HG03439 (cell line): ENCODE results near the gene SCEL.
"Not testable (repeated sequence)": the region's sequence is repeated elsewhere in the genome, so short reads cannot be mapped to it uniquely, and the experiment has no call there.

ENCODE experiments used
- ATAC-seq: cut with Tn5 transposase; IDR thresholded peaks from one replicate; pipeline ENCODE4 v1.9.1; 2021; ENCODE audit warnings: mild to moderate bottlenecking, moderate library complexity; ENCODE audit not compliant: unreplicated experiment

Gene SCEL, protein sequence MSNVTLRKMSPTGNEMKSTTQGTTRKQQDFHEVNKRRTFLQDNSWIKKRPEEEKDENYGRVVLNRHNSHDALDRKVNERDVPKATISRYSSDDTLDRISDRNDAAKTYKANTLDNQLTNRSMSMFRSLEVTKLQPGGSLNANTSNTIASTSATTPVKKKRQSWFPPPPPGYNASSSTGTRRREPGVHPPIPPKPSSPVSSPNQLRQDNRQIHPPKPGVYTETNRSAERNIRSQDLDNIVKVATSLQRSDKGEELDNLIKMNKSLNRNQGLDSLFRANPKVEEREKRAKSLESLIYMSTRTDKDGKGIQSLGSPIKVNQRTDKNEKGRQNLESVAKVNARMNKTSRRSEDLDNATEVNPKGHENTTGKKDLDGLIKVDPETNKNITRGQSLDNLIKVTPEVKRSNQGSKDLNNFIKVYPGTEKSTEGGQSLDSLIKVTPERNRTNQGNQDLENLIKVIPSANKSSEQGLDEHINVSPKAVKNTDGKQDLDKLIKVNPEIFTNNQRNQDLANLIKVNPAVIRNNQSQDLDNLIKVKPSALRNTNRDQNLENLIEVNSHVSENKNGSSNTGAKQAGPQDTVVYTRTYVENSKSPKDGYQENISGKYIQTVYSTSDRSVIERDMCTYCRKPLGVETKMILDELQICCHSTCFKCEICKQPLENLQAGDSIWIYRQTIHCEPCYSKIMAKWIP

DNA sequence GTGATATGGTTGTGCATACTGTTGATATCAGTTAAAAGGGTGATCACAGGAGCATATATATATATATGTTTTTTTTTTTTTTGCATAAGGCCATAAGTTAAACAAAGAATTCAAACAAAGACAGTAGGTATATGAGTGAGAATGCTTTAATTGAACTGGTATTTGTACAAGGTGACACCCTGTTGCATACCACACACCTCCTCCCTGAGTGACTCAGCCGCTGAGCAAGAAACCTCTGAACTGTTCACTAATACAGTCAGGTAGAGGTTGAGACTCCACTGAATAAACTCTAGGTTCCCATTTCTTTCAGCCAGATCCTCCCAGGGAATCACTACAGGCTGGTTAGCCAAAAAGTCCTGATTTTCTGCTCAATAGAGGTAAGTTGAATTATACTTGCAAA, at the start of gene SCEL:
Gene SCEL, plus strand, starts transcription at position 259 of the 400 bp plus-strand sequence. CDS start 20,170 bp downstream, outside the sequence.
- ATAC-seq = no peak

DNA sequence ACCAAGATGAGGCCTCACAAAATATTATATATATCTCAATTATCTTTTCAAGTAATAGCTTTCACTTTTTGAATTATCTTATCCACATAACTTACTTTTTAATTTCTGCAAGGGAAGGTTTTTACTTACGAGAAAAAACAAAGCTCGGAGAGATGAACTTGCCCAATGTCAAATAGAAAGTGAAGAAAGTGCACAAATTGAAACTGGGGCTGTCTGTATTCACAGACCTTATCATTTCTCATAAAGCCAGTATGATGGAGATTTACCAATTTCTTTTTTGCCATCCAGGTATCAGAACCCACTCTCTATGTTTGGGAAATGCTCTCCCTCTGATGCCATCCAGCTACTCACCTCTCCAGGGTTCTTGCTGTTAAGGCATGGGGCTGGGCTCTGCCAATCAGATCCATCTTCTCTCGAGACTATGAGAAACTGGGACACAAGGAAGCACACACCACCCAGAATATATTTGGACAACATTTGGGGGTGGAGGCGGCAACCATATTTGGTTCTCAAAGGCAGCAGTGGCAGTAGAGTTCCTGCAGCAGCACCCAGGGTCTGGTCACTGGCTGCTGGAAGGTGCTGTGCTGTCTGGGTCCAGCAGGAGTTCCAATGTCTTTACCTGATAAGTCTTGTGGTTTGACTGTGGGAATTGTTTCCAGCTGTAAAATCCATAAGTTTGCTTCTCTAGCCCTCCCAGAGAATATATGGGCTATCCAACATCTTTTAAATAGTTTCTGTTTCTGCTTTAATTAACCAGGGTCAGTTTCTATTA, 45.8 kb upstream of the SCEL start:
- peak; percentile 50 for ATAC-seq

DNA sequence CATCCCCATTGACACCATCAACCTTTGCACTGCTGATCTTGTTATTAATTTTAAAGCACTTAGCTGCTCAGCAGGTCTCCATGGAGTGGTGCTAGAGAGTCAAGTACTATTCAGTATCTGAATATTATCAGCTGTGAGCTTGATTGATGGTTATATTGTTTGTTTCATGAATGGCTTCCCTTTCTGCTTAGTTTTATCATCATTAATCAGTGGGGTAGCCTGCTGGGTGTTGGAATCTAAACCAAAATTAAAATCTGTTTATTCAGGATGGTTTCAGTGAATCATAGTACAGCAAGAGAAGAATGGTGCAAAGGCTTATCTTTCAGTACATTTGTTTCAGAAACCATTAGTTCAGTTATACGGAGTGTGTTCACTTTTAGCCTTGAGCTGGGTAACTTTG, 42.5 kb upstream of the SCEL start:
- ATAC-seq = no peak

- no peak for ATAC-seq
These were observed 41.3 kb upstream of the SCEL start for GRCh38 chr13:77494226-77494625.

DNA sequence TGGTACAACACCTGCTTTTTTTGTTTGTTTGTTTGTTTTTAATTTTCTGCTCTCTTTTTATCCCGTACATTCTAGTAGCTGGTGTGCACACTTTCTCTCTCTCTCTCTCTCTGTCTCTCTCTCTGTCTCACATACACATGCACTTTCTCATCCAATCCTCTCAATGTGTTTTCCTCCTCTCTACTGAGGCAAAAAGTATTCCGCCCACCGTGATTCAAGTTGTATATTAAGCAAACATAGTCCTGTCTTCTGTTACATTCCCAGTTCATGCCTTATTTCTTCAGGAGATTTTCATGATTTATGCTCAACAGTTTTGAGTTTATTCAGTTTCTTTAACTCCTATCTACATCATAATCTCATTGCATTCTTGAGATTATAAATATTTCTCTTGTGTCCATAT, 38.2 kb upstream of the SCEL start:
- no peak for ATAC-seq

GRCh38 chr13:77497835-77498234, 37.7 kb upstream of the SCEL start:
- no peak for ATAC-seq

- ATAC-seq = peak; percentile 77
These were observed 33.3 kb upstream of the SCEL start for GRCh38 chr13:77502104-77502720.

- no peak for ATAC-seq
These were observed 32.1 kb upstream of the SCEL start for GRCh38 chr13:77503398-77503797.

- no peak for ATAC-seq
These were observed 28.6 kb upstream of the SCEL start for GRCh38 chr13:77506874-77507273.

GRCh38 chr13:77507931-77508776, 27.4 kb upstream of the SCEL start:
- no peak for ATAC-seq

- no peak for ATAC-seq
These were observed 26.4 kb upstream of the SCEL start for GRCh38 chr13:77508959-77509620.

DNA sequence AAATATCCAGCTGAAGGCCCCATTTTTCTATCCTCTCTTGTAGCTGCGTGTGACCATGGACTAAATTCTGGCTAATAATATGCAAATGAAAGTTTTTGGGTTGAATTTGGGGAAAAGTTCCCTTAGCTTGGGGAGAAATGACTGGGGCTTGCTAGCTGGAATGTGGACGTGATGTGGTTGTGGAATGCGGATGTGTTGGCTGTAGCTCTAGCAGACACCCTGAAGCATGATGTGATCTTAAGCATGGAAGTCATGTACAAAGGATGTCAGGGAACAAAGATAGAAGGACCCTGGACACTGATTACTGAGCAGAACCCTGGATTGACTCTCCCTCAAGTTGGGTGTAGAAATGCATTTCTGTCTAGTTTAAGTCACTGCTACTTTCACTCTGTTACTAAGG, 25.4 kb upstream of the SCEL start:
- no peak for ATAC-seq

DNA sequence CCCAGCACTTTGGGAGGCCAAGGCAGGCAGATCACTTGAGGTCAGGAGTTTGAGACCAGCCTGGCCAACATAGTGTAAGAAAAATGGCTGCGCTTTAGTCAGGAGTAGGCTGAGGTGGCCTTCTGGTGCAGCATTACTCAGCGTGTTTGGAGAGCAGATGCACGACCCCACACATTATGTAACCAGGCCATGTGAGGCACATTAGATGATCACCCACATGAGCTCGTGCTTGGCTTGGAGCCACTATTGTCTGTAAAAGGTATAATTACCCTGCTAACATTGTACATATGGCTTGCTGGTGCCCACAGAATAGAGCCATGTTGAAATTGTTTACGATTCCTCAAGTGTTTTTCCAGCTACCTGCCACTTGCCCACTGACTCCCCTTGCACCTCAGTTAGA, 24.0 kb upstream of the SCEL start:
- ATAC-seq = no peak

GRCh38 chr13:77513719-77514335, 21.7 kb upstream of the SCEL start:
- peak; percentile 69 for ATAC-seq

DNA sequence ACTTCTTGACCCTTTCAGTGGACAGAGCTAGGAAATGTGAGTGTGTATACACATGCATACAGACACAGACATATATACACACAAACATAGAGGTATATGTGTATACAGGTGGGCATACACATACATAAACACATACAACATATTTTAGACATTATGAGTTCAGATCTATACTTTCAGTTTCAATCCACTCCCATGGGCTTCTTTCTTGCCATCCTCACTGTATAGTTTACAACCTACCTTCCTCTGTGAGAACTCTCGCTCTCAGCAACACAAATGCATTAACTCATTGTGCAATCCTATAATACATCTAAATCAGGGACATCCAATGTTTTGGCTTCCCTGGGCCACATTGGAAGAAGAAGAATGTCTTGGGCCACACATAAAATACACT, 21.2 kb upstream of the SCEL start:
- peak; percentile 90 for ATAC-seq

DNA sequence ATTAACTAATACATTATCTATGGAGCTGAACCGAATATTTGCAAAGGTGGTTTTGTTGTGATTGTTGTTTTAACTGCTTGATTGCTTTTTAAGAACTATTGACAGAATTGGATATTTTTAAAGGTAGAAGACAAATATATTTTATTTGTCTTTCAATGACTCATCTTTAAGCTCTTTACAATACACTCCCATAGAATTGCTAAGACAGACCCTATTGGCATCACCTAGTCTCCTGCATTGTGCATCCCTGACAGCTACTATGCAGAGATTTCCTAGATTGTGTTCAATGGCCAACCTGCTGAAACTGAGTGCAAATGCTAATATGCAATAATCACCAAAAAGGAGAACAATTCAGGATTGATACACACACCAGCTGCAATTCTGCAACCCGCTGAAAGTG, 19.7 kb upstream of the SCEL start:
- ATAC-seq = no peak

GRCh38 chr13:77516342-77516789, 19.1 kb upstream of the SCEL start:
- no peak for ATAC-seq

DNA sequence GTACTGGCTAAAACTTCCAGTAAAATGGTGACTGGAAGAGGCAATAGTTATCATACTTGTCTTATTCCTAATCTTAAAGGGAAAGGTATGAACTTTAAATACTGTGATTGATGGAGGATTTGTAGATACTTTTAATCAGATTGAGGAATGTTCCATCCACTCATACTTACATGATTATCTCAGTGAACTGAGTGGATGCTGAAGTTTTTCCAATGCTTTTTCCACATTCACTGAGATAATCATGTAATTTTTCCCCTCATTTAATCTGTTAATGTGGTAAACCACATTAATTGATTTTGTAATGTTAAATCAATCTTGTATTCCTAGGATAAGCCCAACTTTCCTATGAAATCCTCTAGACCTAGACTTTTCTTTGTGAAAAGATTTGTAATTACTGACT, 17.2 kb upstream of the SCEL start:
- no peak for ATAC-seq

GRCh38 chr13:77519396-77519795, 16.1 kb upstream of the SCEL start:
- ATAC-seq = not testable (repeated sequence)
